H1 (cell line): Measurements from ENCODE around the gene PLCB4. TPM values are rescaled to one million over a fixed set of nuclear protein-coding genes. Genes with fewer than 3 reads are reported as not detected.

Experiments
- JUND ChIP-seq: IDR thresholded peaks from 2 replicates; pipeline ENCODE4 v1.6.1; 2011; ENCODE audit warnings: mild to moderate bottlenecking, improper control_type of control experiment, low read length
- KDM4A ChIP-seq: IDR thresholded peaks from one replicate; pipeline ENCODE4 v1.7.1; 2012; ENCODE audit warnings: low read depth, mild to moderate bottlenecking, moderate library complexity, low read length, inconsistent platforms; ENCODE audit not compliant: severe bottlenecking
- NANOG ChIP-seq: IDR thresholded peaks from 2 replicates; pipeline ENCODE4 v1.6.1; 2011; ENCODE audit warnings: low read length, low read depth, mild to moderate bottlenecking, inconsistent platforms; ENCODE audit not compliant: insufficient read depth, poor library complexity, severe bottlenecking
- polyA plus RNA-seq, 7 experiments: library from polyadenylated mRNA; depleted of rRNA in 3 of 7; stranded (reverse) in 5 of 7; unstranded in 2 of 7; fragments of >200 nt in 5 of 7; fragments of 200-250 nt in 2 of 7; gene quantifications; 1 replicate in 5 of 7; 2 replicates in 1 of 7; 4 replicates in 1 of 7; pipeline versions ENCODE4 v1.2.1 to v1.2.3, GENCODE V29; 2011 to 2013; ENCODE audit warnings: missing spikeins in 2 of 7, mixed read lengths in 2 of 7
- total RNA-seq: library from RNA; stranded (reverse); fragmentation: NEBNext Ultra II Directional; extraction: Animal tissue kit (Norgen Biotek cat#: 25700); gene quantifications from 2 replicates; pipeline ENCODE4 v1.2.1, GENCODE V29; 2021
- TF ChIP-seq, protein P1 (sequence below): fragments of 300-600 bp; sonication (generic); IDR thresholded peaks from 2 replicates; pipeline ENCODE4 v1.7.1; 2012; ENCODE audit warnings: low read length, moderate library complexity, mild to moderate bottlenecking, inconsistent platforms; ENCODE audit not compliant: insufficient replicate concordance

PLCB4 gene
- total and polyA plus RNA-seq, 2 of the 8 experiments (the other 6 are each of a cell fraction or from before 2014, with no cell fraction given) = 3.2 to 14.1 TPM

DNA sequence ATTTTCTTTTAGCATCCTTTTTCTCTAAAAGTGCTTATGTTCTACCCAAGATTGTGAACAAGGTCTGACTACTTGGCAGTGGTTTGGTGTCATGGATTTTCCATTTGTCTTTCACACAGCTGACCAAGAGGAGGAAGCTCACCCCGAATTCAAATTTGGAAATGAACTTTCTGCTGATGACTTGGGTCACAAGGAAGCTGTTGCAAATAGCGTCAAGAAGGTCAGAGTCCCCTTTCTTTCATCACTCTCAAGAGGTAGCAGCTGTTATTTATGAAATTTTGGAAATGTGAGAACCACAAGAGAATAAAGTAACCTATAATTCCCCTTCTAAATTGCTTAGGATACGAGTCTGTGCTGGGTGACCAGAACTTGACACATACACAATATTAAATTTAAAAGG lies 332.5 kb downstream of the PLCB4 start (continued):
- TF ChIP-seq, protein P1, sequence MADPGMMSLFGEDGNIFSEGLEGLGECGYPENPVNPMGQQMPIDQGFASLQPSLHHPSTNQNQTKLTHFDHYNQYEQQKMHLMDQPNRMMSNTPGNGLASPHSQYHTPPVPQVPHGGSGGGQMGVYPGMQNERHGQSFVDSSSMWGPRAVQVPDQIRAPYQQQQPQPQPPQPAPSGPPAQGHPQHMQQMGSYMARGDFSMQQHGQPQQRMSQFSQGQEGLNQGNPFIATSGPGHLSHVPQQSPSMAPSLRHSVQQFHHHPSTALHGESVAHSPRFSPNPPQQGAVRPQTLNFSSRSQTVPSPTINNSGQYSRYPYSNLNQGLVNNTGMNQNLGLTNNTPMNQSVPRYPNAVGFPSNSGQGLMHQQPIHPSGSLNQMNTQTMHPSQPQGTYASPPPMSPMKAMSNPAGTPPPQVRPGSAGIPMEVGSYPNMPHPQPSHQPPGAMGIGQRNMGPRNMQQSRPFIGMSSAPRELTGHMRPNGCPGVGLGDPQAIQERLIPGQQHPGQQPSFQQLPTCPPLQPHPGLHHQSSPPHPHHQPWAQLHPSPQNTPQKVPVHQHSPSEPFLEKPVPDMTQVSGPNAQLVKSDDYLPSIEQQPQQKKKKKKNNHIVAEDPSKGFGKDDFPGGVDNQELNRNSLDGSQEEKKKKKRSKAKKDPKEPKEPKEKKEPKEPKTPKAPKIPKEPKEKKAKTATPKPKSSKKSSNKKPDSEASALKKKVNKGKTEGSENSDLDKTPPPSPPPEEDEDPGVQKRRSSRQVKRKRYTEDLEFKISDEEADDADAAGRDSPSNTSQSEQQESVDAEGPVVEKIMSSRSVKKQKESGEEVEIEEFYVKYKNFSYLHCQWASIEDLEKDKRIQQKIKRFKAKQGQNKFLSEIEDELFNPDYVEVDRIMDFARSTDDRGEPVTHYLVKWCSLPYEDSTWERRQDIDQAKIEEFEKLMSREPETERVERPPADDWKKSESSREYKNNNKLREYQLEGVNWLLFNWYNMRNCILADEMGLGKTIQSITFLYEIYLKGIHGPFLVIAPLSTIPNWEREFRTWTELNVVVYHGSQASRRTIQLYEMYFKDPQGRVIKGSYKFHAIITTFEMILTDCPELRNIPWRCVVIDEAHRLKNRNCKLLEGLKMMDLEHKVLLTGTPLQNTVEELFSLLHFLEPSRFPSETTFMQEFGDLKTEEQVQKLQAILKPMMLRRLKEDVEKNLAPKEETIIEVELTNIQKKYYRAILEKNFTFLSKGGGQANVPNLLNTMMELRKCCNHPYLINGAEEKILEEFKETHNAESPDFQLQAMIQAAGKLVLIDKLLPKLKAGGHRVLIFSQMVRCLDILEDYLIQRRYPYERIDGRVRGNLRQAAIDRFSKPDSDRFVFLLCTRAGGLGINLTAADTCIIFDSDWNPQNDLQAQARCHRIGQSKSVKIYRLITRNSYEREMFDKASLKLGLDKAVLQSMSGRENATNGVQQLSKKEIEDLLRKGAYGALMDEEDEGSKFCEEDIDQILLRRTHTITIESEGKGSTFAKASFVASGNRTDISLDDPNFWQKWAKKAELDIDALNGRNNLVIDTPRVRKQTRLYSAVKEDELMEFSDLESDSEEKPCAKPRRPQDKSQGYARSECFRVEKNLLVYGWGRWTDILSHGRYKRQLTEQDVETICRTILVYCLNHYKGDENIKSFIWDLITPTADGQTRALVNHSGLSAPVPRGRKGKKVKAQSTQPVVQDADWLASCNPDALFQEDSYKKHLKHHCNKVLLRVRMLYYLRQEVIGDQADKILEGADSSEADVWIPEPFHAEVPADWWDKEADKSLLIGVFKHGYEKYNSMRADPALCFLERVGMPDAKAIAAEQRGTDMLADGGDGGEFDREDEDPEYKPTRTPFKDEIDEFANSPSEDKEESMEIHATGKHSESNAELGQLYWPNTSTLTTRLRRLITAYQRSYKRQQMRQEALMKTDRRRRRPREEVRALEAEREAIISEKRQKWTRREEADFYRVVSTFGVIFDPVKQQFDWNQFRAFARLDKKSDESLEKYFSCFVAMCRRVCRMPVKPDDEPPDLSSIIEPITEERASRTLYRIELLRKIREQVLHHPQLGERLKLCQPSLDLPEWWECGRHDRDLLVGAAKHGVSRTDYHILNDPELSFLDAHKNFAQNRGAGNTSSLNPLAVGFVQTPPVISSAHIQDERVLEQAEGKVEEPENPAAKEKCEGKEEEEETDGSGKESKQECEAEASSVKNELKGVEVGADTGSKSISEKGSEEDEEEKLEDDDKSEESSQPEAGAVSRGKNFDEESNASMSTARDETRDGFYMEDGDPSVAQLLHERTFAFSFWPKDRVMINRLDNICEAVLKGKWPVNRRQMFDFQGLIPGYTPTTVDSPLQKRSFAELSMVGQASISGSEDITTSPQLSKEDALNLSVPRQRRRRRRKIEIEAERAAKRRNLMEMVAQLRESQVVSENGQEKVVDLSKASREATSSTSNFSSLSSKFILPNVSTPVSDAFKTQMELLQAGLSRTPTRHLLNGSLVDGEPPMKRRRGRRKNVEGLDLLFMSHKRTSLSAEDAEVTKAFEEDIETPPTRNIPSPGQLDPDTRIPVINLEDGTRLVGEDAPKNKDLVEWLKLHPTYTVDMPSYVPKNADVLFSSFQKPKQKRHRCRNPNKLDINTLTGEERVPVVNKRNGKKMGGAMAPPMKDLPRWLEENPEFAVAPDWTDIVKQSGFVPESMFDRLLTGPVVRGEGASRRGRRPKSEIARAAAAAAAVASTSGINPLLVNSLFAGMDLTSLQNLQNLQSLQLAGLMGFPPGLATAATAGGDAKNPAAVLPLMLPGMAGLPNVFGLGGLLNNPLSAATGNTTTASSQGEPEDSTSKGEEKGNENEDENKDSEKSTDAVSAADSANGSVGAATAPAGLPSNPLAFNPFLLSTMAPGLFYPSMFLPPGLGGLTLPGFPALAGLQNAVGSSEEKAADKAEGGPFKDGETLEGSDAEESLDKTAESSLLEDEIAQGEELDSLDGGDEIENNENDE = no peak
- no peak for TF ChIP-seq NANOG
- no peak for TF ChIP-seq KDM4A
- TF ChIP-seq JUND = no peak
